ENCODE data around the gene SHISA7.

DNA sequence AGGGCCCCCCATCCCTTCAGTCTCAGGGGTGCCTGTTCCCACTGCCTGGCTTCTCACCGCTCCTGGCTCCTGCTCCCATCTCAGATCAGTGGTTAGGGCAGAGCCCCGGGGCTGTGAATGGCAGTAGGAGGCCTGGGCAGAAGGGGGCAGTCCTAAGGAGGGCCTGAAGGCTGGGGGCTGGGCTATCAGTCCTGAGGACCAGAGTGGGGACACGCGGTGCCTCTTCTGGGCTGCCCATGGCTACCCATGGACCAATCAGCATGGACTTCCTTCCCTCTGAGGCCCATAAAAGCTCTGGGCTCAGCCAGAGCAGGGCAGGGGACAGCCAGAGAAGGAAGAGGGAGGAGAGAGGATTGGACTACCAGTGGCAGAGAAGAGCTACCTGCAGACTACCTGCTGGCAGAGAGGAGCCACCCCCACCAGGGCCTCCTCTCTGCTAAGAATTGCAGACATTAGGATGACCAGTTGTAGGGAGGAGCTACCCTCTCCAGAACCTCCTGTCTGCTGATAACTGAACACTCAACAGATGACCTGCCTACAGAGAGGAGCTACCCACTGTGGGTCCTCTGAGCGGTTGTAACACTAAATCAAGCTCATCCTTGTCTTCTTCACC lies 23.4 kb downstream of the SHISA7 start:
- TF ChIP-seq POLR2A (IDR thresholded peaks at IDR 0.05; ENCODE audit: low read length) (no peak), GATA1 (IDR thresholded peaks at IDR 0.05; ENCODE audit: low read depth, low read length) (no peak)
